Measurements from ENCODE around the gene FBN1.

GRCh38 chr15:48566668-48567067 is 78.8 kb downstream of the FBN1 start:
- TF ChIP-seq YY1 (IDR thresholded peaks at IDR 0.05; ENCODE audit: low read depth) (no peak), CEBPB (IDR thresholded peaks at IDR 0.05) (no peak), TCF12 (IDR thresholded peaks at IDR 0.05; ENCODE audit: low read depth) (no peak), EP300 (IDR thresholded peaks at IDR 0.05; ENCODE audit: borderline replicate concordance) (no peak), TEAD4 (IDR thresholded peaks at IDR 0.05) (no peak), TAF1 (IDR thresholded peaks at IDR 0.05; ENCODE audit: low read depth) (no peak)
- TF ChIP-seq, protein P1, sequence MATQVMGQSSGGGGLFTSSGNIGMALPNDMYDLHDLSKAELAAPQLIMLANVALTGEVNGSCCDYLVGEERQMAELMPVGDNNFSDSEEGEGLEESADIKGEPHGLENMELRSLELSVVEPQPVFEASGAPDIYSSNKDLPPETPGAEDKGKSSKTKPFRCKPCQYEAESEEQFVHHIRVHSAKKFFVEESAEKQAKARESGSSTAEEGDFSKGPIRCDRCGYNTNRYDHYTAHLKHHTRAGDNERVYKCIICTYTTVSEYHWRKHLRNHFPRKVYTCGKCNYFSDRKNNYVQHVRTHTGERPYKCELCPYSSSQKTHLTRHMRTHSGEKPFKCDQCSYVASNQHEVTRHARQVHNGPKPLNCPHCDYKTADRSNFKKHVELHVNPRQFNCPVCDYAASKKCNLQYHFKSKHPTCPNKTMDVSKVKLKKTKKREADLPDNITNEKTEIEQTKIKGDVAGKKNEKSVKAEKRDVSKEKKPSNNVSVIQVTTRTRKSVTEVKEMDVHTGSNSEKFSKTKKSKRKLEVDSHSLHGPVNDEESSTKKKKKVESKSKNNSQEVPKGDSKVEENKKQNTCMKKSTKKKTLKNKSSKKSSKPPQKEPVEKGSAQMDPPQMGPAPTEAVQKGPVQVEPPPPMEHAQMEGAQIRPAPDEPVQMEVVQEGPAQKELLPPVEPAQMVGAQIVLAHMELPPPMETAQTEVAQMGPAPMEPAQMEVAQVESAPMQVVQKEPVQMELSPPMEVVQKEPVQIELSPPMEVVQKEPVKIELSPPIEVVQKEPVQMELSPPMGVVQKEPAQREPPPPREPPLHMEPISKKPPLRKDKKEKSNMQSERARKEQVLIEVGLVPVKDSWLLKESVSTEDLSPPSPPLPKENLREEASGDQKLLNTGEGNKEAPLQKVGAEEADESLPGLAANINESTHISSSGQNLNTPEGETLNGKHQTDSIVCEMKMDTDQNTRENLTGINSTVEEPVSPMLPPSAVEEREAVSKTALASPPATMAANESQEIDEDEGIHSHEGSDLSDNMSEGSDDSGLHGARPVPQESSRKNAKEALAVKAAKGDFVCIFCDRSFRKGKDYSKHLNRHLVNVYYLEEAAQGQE (IDR thresholded peaks at IDR 0.05; ENCODE audit: low read depth): no peak
- TF ChIP-seq, protein P2, sequence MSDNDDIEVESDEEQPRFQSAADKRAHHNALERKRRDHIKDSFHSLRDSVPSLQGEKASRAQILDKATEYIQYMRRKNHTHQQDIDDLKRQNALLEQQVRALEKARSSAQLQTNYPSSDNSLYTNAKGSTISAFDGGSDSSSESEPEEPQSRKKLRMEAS (IDR thresholded peaks at IDR 0.05): no peak
